HCT116 (cell line): ENCODE measurements around the gene DRC7. TPM values are rescaled to one million over a fixed set of nuclear protein-coding genes. Genes with fewer than 3 reads are reported as not detected.

Experiments
- ATAC-seq: fragments of 200-7000 bp; cut with Tn5 transposase; 2 replicates; pipeline ENCODE4 v1.9.1; 2020; ENCODE audit warnings: mild to moderate bottlenecking, moderate library complexity
- BruUV-seq: library from RNA; stranded (reverse); fragments of 400-500 nt; replicated peaks from 2 replicates; lab custom pipeline; 2021; lab: Mats Ljungman, UMichigan
- CTCF ChIA-PET: fragments of 300-600 bp; sonication (Branson Sonifier 250); formaldehyde crosslinking; loops from one replicate; lab custom pipeline; 2021; ENCODE audit warnings: antibody characterized with exemption; lab: Charles Lee
- POLR2A ChIA-PET: fragments of 300-600, 350-600 bp; sonication (Branson Sonifier 250); formaldehyde crosslinking; loops from one replicate; lab custom pipeline; 2021; ENCODE audit warnings: antibody characterized with exemption; lab: Charles Lee
- RAD21 ChIA-PET, 2 experiments: fragments of 300-600 bp; sonication (Branson Sonifier 250); formaldehyde crosslinking; loops; one replicate each; lab custom pipeline; 2023; ENCODE audit warnings: low total read pairs in 2 of 2; ENCODE audit not compliant: uncharacterized antibody in 2 of 2, unreplicated experiment in 2 of 2, low non-redundant PET in 1 of 2; lab: Charles Lee
- DNase-seq: peaks from one replicate; pipeline ENCODE4 v3.0.0-alpha.2; 2010; ENCODE audit warnings: low read depth, low spot score
- H2AFZ ChIP-seq: fragments of 200-600 bp; shearing (Covaris generic), sonication (generic); 2 replicates; pipeline ENCODE4 v1.6.1; 2017; ENCODE audit warnings: low read depth, mixed run types, mixed read lengths, antibody characterized with exemption, low read length; ENCODE audit not compliant: poor library complexity, severe bottlenecking
- H3K27ac ChIP-seq: 2 replicates; pipeline ENCODE4 v1.5.1; 2012; ENCODE audit warnings: low read depth, low read length
- H3K27me3 ChIP-seq: fragments of 200-600 bp; sonication (generic); 2 replicates; pipeline ENCODE4 v1.6.1; 2016; ENCODE audit warnings: mixed run types, low read length, mixed read lengths; ENCODE audit not compliant: insufficient read depth
- H3K36me3 ChIP-seq, 2 experiments: fragments of 200-500 bp in 1 of 2; fragments of 200-600 bp in 1 of 2; sonication (Bioruptor generic) in 1 of 2; sonication (generic) in 1 of 2; 2 replicates each; pipeline versions ENCODE4 v1.5.1 to v1.6.1; 2014 to 2016; ENCODE audit warnings: low read length in 2 of 2, inconsistent platforms in 1 of 2, mixed read lengths in 1 of 2, mixed run types in 1 of 2; ENCODE audit not compliant: insufficient read depth in 2 of 2, control insufficient read depth in 1 of 2
- H3K4me1 ChIP-seq, 2 experiments: fragments of 200-600 bp in 1 of 2; sonication (generic) in 1 of 2; 2 replicates each; pipeline versions ENCODE4 v1.5.1 to v1.6.1; 2012 to 2017; ENCODE audit warnings: low read length in 2 of 2, inconsistent platforms in 1 of 2, mild to moderate bottlenecking in 1 of 2, mixed read lengths in 1 of 2, mixed run types in 1 of 2, moderate library complexity in 1 of 2; ENCODE audit not compliant: insufficient read depth in 2 of 2, control insufficient read depth in 1 of 2
- H3K4me2 ChIP-seq: fragments of 200-600 bp; sonication (generic); 2 replicates; pipeline ENCODE4 v1.6.1; 2017; ENCODE audit warnings: mixed run types, low read length, mixed read lengths
- H3K4me3 ChIP-seq, 2 experiments: fragments of 200-600 bp in 1 of 2; sonication (generic) in 1 of 2; replicated peaks in 1 of 2; 2 replicates each; pipeline ENCODE4 v1.5.1; 2011 to 2016; ENCODE audit warnings: low read length in 2 of 2, control low read depth in 1 of 2, low read depth in 1 of 2, mild to moderate bottlenecking in 1 of 2, mixed read lengths in 1 of 2, mixed run types in 1 of 2
- H3K79me2 ChIP-seq: fragments of 200-600 bp; sonication (generic); 2 replicates; pipeline ENCODE4 v1.6.1; 2017; ENCODE audit warnings: mild to moderate bottlenecking, mixed run types, low read length, moderate library complexity, mixed read lengths; ENCODE audit not compliant: insufficient read depth
- H3K9ac ChIP-seq: fragments of 200-600 bp; sonication (generic); 2 replicates; pipeline ENCODE4 v1.6.1; 2016; ENCODE audit warnings: low read length, mixed read lengths
- H3K9me2 ChIP-seq: fragments of 200-600 bp; sonication (generic), shearing (Covaris generic); 2 replicates; pipeline ENCODE4 v1.6.1; 2017; ENCODE audit warnings: mixed run types, mild to moderate bottlenecking, moderate library complexity; ENCODE audit not compliant: insufficient read depth
- H3K9me3 ChIP-seq, 2 experiments: fragments of 200-500 bp in 1 of 2; fragments of 200-600 bp in 1 of 2; sonication (Bioruptor generic) in 1 of 2; sonication (generic) in 1 of 2; 2 replicates each; pipeline ENCODE4 v1.6.1; 2014 to 2017; ENCODE audit warnings: low read length in 2 of 2, mixed read lengths in 2 of 2, inconsistent platforms in 1 of 2, low read depth in 1 of 2, mild to moderate bottlenecking in 1 of 2, mixed run types in 1 of 2, moderate library complexity in 1 of 2; ENCODE audit not compliant: control insufficient read depth in 1 of 2, insufficient read depth in 1 of 2
- H4K20me1 ChIP-seq: fragments of 200-600 bp; sonication (generic), shearing (Covaris generic); 2 replicates; pipeline ENCODE4 v1.6.1; 2017; ENCODE audit warnings: mixed run types, mild to moderate bottlenecking, moderate library complexity; ENCODE audit not compliant: insufficient read depth
- ATF3 ChIP-seq: IDR thresholded peaks from 2 replicates; pipeline ENCODE4 v1.6.1; 2012
- CEBPB ChIP-seq: IDR thresholded peaks from 2 replicates; pipeline ENCODE4 v1.6.1; 2012; ENCODE audit warnings: low read depth
- ELF1 ChIP-seq: IDR thresholded peaks from 2 replicates; pipeline ENCODE4 v1.6.1; 2012; ENCODE audit warnings: low read depth, borderline replicate concordance
- EZH2 ChIP-seq: fragments of 200-600 bp; sonication (generic); IDR thresholded peaks from 2 replicates; pipeline ENCODE4 v1.6.1; 2017; ENCODE audit warnings: antibody characterized with exemption, mixed run types
- EZH2phosphoT487 ChIP-seq: fragments of 200-600 bp; IDR thresholded peaks from 2 replicates; pipeline ENCODE4 v1.6.1; 2018; ENCODE audit warnings: antibody characterized with exemption, borderline replicate concordance
- FOSL1 ChIP-seq: IDR thresholded peaks from 2 replicates; pipeline ENCODE4 v1.6.1; 2012; ENCODE audit warnings: low read depth
- JUND ChIP-seq: IDR thresholded peaks from 2 replicates; pipeline ENCODE4 v1.6.1; 2012
- POLR2A ChIP-seq: IDR thresholded peaks from 2 replicates; pipeline ENCODE4 v1.7.0; 2011; ENCODE audit warnings: borderline replicate concordance; ENCODE audit not compliant: insufficient read depth, insufficient read length; ENCODE audit errors: extremely low read depth
- RAD21 ChIP-seq: IDR thresholded peaks from 2 replicates; pipeline ENCODE4 v1.6.1; 2012; ENCODE audit warnings: low read depth, mild to moderate bottlenecking
- SP1 ChIP-seq: IDR thresholded peaks from 2 replicates; pipeline ENCODE4 v1.6.1; 2012; ENCODE audit warnings: low read depth
- YY1 ChIP-seq: IDR thresholded peaks from 2 replicates; pipeline ENCODE4 v1.6.1; 2011; ENCODE audit warnings: low read length, low read depth, moderate library complexity, mild to moderate bottlenecking; ENCODE audit not compliant: insufficient replicate concordance; ENCODE audit errors: extremely low read depth
- intact Hi-C: fragments of 100-400 bp; cut with micrococcal nuclease; formaldehyde crosslinking; loops from 2 replicates; pipeline ENCODE4 v1.10.0; 2022
- total RNA-seq: library from RNA; stranded (reverse); gene quantifications from one replicate; pipeline ENCODE4 v1.2.1, GENCODE V29; 2021; ENCODE audit not compliant: unreplicated experiment
- TF ChIP-seq, protein P1 (sequence below): IDR thresholded peaks from 2 replicates; pipeline ENCODE4 v1.6.1; 2011; ENCODE audit warnings: mild to moderate bottlenecking, low read length, moderate library complexity; ENCODE audit not compliant: insufficient replicate concordance; ENCODE audit errors: extremely low read depth
- TF ChIP-seq, protein P2 (sequence below): IDR thresholded peaks from 2 replicates; pipeline ENCODE4 v1.6.1; 2012; ENCODE audit warnings: low read depth

The DRC7 gene
- total RNA-seq, 1 experiment from 2014 or later: 0.91 TPM

GRCh38 chr16:57663917-57664661 lies 30.5 kb upstream of the DRC7 start:
- ChIA-PET POLR2A (no interaction called here), RAD21 (interaction anchor here in 1 of 2 experiments (0.7 kb wide), 2 partner anchors 73 to 82 kb away, joined by 3 to 5 read pairs; no protein-coding TSS in a partner anchor), CTCF (no interaction called here)
- H3K4me3 ChIP-seq: no peak overlapping the region
- H2AFZ ChIP-seq: no peak overlapping the region
- H4K20me1 ChIP-seq: no peaks in the 10 kb centered on the region
- intact Hi-C loops: no loop called here
- ATAC-seq: 0 out of 2 replicates have a peak, but pooled peaks have one; percentile 30
- no peaks in the 10 kb centered on the region for H3K9me2 ChIP-seq
- no peak overlapping the region for H3K9ac ChIP-seq
- BruUV-seq: TSS peak; percentile 52
- H3K4me2 ChIP-seq: no peak overlapping the region
- H3K9me3 ChIP-seq: no peaks in the 10 kb centered on the region
- no peaks in the 10 kb centered on the region for H3K27me3 ChIP-seq
- H3K27ac ChIP-seq: no peak overlapping the region
- no peak for DNase-seq
- H3K36me3 ChIP-seq: no peaks in the 10 kb centered on the region; a peak in 1 of 4 replicates
- no peaks in the 10 kb centered on the region for H3K79me2 ChIP-seq
- H3K4me1 ChIP-seq: peaks cover 0 to 8% of the 10 kb centered on the region in 2 experiments; a peak in 1 of 4 replicates
- TF ChIP-seq POLR2A (no peak), YY1 (no peak)

GRCh38 chr16:57664662-57665025 lies 30.0 kb upstream of the DRC7 start:
- no peaks in the 10 kb centered on the region for H3K9me2 ChIP-seq
- ChIA-PET RAD21 (interaction anchor here in 1 of 2 experiments (0.7 kb wide), 2 partner anchors 74 to 83 kb away, joined by 3 to 5 read pairs; no protein-coding TSS in a partner anchor), CTCF (no interaction called here), POLR2A (no interaction called here)
- ATAC-seq (no peak), DNase-seq (no peak)
- H3K79me2 ChIP-seq: no peaks in the 10 kb centered on the region
- no peak overlapping the region for H3K27ac ChIP-seq
- no peaks in the 10 kb centered on the region for H3K27me3 ChIP-seq
- no peaks in the 10 kb centered on the region for H4K20me1 ChIP-seq
- H3K9ac ChIP-seq: no peak overlapping the region
- peaks cover 0 to 8% of the 10 kb centered on the region in 2 experiments; a peak in 1 of 4 replicates for H3K4me1 ChIP-seq
- no peaks in the 10 kb centered on the region for H3K9me3 ChIP-seq
- intact Hi-C loops: no loop called here
- H2AFZ ChIP-seq: no peak overlapping the region
- no peak overlapping the region for H3K4me2 ChIP-seq
- no TSS peak for BruUV-seq
- no peaks in the 10 kb centered on the region; a peak in 1 of 4 replicates for H3K36me3 ChIP-seq
- no peak overlapping the region for H3K4me3 ChIP-seq
- TF ChIP-seq SP1 (no peak), ELF1 (no peak), EZH2phosphoT487 (no peak), EZH2 (no peak), ATF3 (no peak), JUND (no peak), YY1 (no peak), CEBPB (no peak), POLR2A (no peak), FOSL1 (no peak), RAD21 (no peak)
- TF ChIP-seq, protein P1, sequence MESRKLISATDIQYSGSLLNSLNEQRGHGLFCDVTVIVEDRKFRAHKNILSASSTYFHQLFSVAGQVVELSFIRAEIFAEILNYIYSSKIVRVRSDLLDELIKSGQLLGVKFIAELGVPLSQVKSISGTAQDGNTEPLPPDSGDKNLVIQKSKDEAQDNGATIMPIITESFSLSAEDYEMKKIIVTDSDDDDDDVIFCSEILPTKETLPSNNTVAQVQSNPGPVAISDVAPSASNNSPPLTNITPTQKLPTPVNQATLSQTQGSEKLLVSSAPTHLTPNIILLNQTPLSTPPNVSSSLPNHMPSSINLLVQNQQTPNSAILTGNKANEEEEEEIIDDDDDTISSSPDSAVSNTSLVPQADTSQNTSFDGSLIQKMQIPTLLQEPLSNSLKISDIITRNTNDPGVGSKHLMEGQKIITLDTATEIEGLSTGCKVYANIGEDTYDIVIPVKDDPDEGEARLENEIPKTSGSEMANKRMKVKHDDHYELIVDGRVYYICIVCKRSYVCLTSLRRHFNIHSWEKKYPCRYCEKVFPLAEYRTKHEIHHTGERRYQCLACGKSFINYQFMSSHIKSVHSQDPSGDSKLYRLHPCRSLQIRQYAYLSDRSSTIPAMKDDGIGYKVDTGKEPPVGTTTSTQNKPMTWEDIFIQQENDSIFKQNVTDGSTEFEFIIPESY: no peak
- TF ChIP-seq, protein P2, sequence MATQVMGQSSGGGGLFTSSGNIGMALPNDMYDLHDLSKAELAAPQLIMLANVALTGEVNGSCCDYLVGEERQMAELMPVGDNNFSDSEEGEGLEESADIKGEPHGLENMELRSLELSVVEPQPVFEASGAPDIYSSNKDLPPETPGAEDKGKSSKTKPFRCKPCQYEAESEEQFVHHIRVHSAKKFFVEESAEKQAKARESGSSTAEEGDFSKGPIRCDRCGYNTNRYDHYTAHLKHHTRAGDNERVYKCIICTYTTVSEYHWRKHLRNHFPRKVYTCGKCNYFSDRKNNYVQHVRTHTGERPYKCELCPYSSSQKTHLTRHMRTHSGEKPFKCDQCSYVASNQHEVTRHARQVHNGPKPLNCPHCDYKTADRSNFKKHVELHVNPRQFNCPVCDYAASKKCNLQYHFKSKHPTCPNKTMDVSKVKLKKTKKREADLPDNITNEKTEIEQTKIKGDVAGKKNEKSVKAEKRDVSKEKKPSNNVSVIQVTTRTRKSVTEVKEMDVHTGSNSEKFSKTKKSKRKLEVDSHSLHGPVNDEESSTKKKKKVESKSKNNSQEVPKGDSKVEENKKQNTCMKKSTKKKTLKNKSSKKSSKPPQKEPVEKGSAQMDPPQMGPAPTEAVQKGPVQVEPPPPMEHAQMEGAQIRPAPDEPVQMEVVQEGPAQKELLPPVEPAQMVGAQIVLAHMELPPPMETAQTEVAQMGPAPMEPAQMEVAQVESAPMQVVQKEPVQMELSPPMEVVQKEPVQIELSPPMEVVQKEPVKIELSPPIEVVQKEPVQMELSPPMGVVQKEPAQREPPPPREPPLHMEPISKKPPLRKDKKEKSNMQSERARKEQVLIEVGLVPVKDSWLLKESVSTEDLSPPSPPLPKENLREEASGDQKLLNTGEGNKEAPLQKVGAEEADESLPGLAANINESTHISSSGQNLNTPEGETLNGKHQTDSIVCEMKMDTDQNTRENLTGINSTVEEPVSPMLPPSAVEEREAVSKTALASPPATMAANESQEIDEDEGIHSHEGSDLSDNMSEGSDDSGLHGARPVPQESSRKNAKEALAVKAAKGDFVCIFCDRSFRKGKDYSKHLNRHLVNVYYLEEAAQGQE: no peak
